GM04503 (cell line): ENCODE data around the gene SHCBP1.

ENCODE experiments used
- DNase-seq: peaks from one replicate; pipeline ENCODE4 v3.0.0-alpha.2; 2012; ENCODE audit warnings: low read depth

Gene SHCBP1

DNA sequence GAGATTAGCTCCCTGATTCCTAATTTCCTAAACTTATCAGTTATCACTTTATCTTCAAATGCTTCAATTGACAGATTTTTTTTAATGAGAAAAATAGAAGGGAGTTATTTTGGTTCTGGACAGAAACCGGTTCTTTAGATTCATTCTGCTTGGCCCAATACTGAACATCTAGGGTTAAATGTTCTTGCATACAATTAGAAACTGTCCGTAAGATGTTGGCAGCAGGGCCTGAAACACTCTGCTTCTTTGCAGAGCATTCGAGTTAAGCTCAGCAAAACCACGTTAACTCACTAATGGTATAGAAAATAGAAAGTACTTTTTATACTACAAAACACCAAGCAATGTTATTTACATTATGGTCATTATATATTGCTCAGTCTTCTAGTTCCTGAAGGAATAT, 7.2 kb downstream of the SHCBP1 start:
- DNase-seq, result no peak

DNA sequence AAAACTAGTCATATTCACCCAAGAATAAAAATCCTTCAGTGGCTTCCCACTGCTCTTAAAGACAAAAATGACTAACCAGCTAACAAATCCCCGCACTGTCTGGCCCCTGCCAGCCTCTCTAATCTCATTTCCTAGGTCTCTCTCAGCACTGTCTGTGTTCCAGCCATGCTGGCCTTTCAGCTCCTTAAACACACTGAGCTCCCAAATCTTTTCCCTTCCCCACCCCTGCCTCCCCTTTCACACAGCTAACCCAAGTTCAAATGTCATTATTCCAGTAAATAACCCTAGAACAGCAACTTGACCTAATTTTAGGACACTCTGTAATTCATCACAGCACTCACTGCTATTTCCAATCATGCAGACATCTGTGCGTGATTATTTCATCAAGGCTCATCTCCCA, 7.8 kb downstream of the SHCBP1 start:
- DNase-seq, result no peak

DNA sequence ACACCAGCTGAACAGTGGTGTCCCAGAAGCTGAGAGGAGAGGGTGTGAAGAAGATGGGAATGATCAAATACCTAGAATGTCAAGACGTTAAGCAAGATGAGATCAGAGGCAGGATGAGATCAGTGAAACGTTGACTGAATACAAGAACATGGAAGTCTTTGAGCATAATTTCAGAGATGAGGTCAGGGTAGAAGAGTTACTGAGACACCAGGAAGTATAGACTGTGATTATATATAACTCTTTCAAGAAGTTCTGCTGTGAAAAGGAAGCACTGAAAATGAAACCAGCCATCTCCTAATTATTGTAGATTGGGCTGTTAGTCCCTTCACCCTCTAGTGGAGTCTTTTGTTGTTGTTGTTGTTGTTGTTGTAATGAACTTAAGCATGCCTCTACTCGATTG, 9.1 kb downstream of the SHCBP1 start:
- no peak for DNase-seq

DNA sequence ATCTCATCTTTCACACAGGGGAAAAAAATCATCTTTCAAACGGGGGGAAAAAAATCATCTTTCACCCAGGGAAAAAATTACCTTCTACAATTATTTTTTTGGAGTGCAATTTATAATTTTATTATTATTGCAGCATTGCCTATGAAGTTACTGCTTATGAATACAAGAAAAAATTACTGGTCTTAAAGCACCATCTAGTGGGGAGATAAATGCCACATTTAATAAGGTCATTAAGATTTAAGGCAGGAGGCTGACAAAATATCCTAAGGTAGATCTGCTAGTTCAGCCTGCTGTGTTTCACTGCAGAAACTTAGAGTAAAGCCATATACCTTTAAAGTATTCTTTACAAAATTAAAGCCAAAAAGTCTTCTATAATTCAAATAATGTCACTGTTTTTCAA, 13.7 kb downstream of the SHCBP1 start:
- DNase-seq, result no peak

DNA sequence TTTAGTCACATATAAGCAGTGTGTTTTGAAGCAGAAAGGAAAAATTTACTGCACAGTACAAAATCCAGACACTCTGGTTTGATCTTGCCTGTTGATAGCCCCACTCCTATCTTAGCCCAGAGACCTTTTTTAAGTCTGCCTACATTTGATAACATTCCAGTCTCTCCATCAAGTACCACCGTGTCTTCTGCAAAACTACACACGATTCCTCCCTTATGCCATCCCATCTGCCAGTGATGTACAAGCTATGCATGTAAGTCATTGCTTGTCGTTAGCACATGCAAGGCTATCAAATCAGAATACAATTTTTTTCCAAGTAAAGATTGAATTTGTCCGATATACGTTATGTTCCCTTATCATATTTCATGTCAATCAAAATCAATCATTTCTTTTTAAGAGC, 14.9 kb downstream of the SHCBP1 start:
- no peak for DNase-seq

DNA sequence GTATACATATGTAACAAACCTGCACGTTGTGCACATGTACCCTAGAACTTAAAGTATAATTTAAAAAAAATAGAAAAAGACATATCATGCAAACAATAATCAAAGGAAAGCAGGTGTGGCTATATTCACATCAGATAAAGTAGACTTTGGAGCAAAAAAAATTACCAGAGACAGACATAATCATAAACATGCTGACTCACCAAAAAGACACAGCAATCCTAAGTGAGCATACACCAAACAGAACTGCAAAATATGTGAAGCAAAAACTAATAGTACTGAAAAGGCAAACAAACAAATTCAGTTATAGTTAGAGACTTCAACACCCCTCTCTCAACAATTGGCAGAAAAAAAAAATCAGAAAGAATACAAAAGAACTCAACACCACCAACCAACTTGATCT, 29.9 kb downstream of the SHCBP1 start:
- DNase-seq, result no peak

DNA sequence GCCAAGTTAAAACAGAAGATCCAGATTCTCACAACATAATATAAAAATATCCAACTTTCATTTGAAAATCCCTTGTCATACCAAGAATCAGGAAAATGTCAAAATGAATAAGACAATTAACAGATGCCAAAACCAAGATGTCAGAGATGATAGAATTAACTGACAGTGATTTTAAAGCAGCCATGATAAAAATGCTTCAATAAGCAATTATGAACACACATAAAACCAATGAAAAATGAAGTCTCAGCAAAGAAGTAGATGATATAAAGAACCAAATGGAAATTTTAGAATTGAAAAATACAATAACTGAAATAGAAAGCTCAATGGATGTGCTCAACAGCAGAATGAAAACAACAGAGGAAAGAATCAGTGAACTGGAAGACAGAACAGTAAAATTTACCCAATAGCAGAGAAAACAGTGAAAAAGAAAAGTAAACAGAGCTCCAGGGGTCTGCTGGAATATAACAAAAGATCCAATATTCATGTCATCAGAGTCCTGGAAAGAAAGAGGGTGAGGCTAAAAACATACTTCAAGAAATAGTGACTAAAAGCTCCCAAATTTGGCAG, 35.1 kb downstream of the SHCBP1 start:
- no peak for DNase-seq

DNA sequence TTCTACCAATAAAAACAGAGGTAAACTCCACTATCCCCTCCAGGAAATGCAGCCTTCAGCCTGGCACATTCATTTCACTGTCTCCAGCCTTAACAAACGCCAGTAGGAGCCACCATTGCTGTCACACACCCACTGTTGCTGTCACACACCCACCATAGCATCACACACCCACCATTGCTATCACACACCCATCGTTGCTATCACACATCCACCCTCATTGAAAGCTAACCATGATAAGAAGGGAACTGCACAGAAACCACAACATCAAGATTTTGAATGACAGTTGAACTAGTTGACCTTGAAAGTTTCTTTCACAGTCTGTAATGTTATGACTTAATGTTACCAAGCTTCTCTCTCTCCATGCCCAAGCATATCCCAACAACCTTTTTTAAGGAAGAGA, 38.1 kb downstream of the SHCBP1 start:
- no peak for DNase-seq

DNA sequence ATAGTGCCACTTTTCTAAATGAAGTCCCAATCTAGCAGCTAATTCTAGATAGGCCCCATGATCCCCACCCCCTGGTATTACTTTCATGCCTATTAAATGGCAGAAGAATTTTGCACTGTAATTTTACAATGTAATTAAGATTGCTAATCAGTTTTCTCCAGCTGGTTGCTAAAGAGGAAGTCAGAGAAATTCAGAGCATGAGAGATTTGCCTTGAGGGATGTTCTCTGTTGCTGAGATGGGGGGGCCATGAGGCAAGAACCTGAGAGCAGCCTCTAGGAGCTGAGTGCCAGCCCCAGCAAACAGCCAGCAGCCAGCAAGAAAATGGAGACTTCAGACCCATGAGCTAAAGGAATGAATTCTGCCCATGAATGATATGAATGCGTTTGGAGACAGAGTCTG, 38.9 kb downstream of the SHCBP1 start:
- no peak for DNase-seq

DNA sequence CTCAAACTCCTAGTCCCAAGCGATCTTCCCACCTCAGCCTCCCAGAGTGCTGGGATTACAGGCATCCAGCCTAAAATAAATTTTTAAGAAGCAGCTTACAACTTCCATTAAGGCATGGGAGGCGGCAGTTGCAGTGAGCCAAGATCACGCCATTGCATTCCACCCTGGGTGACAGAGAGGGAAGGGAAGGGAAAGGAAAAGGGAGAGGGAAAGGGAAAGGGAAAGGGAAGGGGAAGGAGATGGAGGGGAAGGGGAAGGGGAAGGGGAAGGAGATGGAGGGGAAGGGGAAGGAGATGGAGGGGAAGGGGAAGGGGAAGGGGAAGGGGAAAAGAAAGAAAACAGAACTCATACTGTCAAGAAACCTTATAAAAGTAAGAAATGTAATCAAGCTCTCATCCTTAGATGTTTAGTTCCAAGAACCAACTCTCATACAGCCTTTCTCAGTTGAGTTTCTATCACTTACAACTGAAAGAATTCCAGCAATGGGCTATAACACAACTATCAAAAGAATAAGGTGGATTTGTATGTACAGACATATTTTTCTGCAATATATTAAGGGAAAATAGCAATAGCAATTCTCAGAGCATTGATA, 43.1 kb downstream of the SHCBP1 start:
- no peak for DNase-seq

DNA sequence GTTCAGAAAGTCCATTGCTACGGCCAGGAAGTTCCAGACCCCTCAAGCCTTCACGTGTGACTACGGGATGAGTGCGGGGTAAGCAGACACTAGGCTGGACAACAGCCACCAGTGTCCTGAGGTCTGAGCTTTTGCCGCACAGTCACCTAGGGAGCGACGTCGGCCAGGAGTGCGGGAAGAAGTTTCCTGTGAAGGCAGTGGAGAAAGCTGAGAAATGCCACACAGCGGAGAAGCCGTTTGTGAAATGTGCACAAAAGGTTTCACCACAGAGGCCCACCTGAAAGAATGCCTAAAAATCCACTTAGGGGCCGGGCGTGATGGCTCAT, 47.4 kb downstream of the SHCBP1 start:
- no peak for DNase-seq

DNA sequence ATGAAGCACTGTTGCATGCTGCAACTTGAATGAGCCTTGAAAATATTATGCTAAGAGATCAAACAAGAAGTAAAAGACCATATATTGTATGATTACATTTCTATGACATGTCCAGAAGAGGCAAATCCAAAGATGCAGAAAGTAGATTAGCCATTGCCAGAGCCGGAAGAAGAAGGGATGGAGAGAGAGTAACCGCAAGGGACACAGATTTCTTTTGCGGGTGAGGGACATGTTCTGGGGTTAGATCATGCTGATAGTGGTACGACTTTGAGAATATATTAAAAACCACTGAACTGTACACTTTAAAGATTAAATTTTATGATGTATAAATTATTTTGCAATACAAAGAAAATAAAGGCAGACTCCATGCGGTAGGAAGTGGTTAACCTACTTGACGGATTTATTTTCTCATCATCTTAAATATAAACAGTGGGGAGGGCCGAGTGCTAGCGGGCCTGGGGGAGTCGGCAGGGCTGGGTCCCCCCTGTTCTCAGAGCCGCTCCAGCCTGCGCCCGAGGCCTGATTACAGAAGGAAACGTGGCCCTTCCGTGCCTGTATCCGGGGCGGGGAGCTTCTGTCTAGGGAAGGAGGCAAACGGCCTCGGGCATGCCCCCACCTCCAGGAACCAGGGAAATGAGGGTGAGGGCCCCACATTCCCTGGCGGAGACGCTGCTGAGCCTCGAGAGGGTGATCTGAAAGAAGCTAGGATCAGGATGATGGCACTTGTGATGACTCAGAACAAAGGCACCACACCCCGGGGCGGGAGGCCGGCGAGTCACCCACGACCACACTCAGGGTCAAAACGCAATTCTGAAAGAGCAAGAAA, 48.0 kb downstream of the SHCBP1 start:
- no peak for DNase-seq

DNA sequence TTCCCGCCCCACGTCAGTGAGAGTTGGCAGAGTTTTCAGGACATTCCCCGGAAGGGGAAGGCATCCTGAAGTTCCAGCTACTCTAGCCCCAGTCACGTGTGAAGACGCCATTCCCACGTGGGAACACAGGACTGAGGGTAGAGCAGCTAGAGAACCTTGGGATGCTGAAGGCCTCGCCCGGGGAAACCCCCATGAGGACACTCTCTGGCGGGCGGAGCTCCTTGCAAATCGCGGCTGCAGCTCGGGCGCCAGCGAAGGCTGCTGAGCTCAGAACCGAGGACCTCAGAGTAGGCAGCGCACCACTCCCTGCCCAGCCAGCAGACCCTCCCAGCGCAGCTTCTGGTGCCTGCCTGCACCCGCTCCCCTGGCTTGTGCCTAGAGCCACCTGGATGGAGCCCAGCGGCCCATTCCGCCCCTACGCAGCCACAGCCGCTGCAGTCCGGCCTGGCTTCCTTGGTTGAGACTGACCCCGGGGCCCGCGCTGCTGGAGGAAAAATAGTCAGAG, 51.9 kb downstream of the SHCBP1 start:
- no peak for DNase-seq

DNA sequence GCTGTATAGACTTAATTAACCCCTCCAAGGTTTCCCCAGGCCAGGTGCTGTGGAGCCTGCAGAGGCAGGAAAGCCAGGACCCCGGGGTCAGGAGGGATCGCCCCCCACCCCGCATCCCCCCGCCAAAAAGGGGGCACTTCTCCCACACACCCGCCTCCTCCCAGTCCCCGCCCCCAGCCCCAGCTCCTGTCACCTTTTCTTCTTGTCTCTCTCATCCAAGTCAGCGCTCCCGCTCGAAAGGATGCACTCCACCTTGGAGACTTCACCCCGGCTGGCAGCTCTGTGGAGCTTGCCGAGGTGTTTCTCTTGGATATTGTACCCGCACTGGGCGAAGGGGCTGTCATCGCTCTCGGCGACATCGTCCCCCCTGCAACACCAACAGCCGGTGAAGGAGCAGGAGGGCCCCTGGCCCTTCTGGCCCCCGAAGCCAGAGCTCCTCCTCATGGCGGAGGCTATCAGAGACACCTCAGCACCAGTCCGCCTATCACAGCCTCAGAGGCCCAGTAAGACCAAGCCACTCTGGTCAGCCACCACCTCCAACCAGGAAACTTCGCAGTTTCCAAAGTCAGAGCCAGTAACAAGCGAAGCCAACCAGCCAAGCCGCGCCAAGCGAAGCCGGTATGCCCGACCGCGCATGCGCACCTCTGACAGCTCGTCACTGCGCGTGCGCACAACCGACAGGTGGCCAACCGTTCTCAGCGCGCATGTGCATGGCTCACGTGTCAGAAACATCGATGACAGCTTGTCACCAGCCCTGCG, 52.5 kb downstream of the SHCBP1 start:
- DNase-seq, result no peak

DNA sequence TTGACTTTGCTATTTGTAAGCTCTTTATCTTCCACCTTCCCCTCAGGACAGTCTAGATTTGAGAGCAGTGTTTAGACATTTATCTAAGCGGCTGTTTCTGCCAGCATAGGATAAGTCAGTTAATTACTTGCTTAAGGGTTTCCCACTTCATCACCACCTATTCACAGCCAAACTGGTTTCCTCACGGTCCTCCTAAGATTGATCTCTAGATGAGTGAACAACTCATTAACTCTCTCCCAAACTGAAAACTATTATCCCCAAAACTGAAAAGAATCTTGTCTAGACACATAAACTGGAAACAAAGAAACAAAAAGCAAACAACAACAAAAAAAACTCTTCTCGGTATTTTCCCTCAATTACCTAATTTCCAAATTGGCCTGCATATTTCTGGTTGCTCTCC, 58.2 kb downstream of the SHCBP1 start:
- no peak for DNase-seq

DNA sequence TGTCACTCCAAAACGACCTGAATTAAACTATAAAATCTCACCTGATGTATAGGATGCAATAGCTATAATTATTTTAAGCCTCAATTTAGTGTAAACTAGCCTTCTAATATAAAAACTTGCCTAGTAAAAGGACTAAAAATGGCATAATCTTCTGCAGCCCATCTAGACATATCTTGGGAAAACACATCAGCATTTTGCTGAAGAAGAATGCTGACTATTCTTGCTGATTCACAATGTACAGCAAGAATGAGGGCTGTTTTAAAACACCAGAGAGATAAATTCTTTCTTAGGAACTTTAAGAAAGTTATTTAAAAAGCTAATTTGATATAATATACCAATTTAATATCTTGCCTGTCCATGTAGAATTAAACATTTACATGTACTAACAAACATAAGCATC, 63.2 kb downstream of the SHCBP1 start:
- DNase-seq, result no peak

DNA sequence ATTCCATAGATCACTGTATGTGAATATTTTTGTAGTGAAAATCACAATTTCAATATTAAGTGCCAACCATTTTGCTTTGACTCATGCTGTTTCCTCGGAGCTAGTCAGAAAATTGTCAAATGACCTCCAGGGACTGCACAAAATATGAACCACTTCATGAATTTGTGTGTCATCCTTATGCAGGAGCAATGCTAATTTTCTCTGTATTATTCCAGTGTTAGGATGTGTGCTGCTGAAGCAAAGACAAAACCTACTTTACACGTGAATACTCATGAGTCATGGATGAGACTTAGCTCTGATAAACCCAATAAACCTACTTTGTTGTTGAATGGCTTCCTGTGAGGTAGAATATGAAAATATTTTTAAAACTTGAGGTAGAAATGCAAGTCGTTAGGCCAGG, 65.2 kb downstream of the SHCBP1 start:
- DNase-seq, result no peak

DNA sequence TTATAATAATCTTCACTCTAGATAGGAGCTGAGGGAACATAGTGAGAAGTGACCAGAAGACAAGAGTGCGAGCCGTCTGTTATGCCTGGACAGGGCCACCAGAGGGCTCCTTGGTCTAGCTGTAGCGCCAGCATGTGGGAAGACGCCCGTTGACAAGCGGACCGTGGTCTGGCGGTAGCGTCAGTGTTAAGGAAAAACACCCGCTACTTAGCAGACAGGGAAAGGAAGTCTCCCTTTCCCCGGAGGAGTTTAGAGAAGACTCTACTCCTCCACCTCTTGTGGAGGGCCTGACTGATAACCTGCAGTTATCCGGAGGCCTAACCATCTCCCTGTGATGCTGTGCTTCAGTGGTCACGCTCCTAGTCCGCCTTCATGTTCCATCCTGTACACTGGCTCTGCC, 66.7 kb downstream of the SHCBP1 start:
- peak; percentile 21 for DNase-seq

DNA sequence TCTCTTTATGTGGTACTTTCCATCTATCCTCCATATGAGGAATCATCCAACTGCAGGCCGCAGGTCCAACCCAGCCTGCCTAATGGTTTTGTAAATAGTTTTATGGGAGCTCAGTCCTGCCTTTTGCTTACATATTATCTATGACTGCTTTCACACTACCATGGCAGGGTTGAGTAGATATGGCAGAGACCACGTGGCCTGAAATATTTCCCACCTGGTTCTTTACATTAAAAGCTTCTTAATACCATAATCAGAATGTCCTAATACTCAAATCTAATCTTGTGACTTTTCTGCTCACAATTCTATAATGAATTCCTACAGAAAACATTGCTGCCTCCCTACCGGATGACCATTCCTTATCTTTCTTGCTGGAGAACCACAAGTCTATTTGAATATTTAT, 71.7 kb downstream of the SHCBP1 start:
- DNase-seq, result no peak
